ENCODE results near the gene PCSK9. TPM values are rescaled to one million over a fixed set of nuclear protein-coding genes. Genes with fewer than 3 reads are reported as not detected.

Gene PCSK9
- polyA plus RNA-seq, 3 donors: 1.7 to 2.4 (median 2.4) TPM

DNA sequence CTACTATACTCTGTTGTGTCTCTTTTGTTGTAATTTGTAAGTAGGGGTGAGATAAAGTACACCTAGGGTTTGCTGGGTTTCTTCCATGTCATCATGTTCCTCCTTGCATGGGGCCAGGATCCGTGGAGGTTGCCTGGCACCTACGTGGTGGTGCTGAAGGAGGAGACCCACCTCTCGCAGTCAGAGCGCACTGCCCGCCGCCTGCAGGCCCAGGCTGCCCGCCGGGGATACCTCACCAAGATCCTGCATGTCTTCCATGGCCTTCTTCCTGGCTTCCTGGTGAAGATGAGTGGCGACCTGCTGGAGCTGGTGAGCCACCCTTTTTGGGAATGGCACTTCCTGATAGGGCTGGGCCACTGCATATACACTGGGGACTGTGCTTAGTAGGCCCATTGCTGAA lies 4.4 kb downstream of the PCSK9 start:
- DNase-seq: no peak

DNA sequence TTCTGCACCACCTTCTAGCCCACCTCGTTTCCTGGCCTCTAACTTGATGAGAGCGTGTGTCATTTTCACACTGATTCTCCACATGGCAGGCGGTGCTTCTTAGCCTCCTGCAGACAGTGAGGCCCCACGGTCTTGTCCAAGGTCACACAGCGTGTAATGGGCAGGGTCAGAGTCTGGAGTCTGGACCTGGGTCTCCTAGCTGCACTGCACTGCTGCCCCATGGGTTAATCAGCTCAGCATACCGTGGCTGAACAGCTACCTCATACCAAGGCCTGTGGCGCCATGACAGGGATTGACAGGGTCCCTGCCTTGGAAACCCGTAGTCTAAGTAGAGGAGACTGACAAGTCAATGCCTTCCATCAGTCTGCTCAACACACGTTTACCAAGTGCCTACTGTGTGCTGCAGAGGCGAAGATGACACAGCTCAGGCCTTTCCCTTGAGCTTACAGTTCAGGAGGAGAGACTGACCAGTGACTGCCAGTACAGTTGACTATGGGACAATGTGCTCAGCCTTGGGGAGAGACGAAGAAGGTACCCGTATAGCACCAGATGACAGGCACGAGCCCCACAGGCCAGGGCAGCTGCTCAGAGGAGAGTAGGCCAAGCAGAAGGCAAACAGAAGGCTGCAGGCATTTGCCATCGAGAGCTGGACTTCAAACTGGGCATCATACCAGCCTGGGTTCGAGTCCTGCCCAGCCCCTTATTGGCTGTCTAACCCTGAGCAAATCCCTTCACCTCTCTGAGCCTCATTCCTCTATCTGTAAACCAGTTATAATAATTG lies 5.5 kb downstream of the PCSK9 start:
- DNase-seq: no peak

DNA sequence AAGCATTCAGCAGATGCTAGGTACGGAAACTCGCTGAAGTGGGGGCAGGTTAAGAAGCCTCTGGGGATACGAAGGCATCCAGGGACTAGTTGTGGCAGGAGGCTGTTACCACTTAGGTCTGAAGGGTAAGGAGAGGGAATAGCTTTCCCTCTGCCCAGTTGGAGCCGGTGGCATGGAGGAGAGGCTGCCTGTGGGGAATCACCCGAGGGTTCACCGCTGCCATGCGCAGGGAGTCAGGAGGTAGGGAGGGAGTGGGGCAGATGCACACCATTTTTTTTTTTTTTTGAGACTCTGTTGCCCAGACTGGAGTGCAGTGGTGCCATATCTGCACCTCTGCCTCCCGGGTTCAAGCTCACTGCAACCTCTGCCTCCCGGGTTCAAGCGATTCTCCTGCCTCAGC lies 6.1 kb downstream of the PCSK9 start:
- no peak for DNase-seq

DNA sequence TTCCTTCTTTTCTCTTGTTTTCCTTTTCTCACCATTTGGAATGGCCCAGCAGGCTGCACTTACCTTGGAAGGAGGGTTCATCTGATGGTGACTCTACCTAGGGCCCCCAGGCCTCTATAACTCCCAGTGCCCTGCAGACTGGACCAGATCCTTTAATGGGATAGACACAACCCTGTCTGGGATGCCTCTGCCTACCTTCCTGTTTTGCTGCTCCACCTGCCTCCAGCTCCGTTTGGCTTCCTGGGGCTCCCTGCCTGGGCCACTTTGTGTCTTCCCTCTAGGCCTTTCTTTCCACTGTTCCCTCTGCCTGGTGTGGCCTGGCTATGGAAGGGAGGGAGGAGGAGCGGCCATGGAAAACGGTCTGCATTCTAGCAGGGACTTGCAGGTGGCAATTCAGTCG lies 7.5 kb downstream of the PCSK9 start:
- DNase-seq: no peak

DNA sequence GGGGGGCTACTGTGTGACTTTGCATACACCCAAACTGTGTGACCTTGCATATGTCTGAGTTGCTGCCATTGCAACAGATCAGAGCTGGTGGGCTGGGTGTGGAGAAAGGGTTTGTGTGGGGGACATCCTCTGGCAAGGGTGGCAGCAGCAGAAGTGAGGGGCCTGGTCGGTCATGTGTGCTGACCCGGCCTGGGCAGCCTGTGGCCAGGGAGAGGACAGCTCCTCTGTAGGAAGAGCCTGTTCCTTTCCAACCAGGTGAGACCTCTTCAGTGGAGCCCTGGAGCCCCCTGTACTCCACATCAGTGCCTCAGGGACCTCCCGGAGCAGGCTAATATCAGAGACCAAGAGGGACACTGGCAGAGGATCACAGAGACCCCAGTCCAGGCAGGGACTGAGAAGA lies 8.3 kb downstream of the PCSK9 start:
- no peak for DNase-seq

DNA sequence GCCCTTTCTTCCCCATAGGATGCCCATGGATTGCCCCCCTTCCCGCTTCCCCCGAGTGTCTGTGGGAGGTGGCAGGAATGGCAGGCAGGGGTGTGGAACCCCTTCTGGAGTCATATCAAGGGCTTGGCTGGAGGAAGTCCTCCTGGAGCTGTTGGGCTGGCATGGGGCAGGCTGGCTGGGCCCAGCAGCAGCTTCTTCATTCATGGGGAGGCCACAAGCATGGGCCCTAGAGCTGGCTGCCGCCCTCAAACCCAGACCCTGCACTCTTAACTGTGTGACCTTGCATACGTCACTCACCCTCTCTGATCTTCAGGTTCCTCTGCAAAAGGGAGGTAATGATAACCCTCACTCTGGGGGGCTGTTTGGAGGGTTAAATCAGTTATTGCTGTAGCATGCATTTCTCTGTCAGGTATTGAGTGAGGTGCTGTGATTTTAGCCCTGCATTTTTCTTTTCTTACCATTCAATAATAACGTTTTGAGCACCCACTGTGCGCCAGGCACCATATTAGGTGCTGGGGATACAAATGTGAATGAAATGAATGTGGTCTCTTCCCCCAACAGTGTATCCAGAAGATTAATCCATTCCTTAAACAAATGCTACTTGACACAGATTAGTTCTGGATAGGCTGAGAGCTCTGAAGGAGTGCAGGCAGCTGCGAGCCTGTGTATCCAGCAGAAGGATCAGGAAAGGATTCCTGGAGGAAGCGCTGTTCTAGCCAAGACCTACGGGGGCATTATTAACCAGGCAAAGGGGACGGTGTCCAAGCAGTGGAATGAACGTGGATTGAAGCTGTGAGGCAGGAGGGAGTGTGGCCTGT lies 9.3 kb downstream of the PCSK9 start:
- DNase-seq: no peak

DNA sequence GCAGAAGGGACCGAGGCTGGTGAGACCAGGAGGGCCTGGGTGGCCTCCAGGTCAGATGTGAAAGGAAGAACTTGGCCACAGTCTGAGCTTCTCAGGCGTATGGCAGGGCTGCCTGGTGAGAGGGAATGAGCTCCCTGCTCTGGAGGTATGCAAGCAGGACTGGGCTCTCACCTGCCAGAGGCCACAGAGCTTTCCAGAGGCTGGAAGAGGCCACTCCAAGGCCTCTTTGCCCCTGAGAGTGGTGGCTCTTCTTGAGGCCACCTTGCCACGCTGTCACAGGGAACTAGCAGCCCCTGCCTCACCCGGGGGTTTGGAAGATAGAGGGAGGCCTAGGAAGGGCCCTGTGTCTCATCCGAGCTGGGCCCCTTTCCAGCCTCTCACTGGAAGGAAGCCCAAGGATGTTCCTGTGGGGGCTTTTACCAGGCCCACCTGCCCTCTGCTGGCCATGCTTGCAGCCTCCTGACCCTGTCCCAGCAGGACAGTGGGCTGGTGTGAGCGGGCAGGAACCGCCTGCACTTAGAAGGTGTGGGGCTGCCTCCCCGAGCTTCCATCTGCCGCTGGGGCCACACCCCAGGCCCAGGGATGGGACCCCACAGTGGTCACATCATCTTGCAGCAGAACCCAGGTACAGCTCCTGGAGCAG lies 10.0 kb downstream of the PCSK9 start:
- no peak for DNase-seq

DNA sequence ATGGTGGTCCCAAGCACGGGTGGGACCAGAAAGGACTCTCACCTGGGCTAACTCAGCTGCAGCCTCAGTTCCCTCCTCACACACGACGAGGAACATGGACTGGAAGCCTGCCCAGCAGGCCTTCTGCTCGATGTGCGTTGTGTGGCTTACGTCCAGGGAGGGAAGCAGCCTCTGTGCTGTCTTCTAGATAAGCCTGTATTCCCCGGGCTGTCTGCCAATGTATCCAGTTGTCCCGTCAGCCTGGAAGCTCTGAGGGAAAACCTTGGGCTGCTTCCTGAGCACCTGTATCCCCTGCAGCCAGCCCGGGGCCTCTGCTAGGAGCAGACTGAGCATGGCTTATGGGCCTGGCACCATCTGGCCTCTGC lies 10.5 kb downstream of the PCSK9 start:
- no peak for DNase-seq

DNA sequence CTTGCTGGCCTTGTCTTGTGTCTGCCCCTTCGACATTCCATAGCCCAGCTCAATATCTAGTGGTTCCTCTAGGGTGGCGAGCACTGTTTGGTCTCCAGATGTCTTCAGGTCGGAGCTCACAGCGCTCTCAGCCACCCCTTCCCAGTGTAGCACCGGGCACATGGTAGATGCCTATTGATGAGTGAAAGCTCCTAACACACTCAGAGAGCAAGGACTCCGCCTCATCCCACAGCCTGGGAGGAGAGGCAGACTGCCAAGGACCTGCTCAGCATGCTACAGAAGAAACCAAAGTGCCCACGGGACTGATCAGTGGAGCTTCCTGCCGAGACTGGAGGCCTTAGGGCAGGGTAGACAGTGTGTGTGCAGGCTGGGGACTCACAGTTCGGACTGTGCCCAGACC lies 10.9 kb downstream of the PCSK9 start:
- no peak for DNase-seq

DNA sequence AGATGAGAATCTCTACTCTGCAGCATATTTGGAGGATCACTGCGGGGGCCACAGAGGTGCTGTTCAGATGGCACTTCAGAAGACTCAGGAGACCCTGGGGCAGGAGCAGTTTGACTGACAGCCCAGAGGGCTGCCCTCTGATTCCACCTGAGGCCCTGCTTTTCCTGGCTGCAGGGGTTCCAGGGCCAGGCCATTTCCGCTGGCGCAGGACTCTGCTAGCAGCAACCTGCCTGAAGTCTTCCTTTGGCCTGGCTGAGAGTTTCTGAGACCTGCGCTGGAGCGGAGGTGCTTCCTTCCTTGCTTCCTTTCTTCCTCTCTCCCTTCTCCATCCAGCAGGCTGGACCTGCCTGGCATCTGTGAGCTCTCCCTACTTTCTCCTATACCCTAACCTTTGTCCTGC lies 11.8 kb downstream of the PCSK9 start:
- no peak for DNase-seq

DNA sequence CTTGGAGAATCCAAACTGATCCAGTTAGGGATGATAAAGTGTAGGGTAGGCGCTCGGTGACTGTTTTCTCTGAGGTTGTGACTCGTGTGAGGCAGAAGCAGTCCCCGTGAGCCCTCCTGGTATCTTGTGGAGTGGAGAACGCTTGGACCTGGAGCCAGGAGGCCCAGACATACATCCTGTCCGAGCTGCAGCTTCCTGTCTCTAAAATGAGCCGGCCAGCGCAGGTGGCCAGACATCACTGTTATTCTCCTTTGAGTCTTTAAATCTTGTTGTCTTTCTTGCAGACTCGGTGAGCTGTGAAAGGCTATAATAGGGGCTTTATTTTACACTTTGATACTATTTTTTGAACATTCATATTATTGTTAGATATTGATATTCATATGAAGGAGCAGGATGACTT lies 12.3 kb downstream of the PCSK9 start:
- DNase-seq: no peak

DNA sequence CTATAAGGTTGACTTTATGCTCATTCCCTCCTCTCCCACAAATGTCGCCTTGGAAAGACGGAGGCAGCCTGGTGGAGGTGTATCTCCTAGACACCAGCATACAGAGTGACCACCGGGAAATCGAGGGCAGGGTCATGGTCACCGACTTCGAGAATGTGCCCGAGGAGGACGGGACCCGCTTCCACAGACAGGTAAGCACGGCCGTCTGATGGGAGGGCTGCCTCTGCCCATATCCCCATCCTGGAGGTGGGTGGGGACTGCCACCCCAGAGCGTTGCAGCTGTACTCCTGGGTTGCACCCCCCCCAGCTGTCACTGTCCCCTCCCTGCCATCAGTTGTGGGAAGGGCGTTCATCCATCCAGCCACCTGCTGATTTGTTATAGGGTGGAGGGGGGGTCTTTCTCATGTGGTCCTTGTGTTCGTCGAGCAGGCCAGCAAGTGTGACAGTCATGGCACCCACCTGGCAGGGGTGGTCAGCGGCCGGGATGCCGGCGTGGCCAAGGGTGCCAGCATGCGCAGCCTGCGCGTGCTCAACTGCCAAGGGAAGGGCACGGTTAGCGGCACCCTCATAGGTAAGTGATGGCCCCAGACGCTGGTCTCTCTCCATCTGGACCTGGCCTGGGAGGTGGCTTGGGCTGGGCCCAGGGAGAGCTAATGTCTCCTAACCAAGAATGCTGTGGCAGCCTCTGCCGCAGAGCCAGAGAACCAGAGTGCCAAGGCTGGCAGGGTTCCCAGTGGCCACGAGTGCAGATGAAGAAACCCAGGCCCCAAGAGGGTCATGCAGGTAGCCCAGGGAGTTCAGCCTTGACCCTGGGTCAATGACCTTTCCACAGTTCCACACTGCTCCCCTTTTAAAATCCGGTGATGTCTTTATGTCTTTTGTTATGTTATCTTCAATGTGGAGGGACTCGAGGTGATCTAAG lies 13.1 kb downstream of the PCSK9 start:
- DNase-seq: no peak

DNA sequence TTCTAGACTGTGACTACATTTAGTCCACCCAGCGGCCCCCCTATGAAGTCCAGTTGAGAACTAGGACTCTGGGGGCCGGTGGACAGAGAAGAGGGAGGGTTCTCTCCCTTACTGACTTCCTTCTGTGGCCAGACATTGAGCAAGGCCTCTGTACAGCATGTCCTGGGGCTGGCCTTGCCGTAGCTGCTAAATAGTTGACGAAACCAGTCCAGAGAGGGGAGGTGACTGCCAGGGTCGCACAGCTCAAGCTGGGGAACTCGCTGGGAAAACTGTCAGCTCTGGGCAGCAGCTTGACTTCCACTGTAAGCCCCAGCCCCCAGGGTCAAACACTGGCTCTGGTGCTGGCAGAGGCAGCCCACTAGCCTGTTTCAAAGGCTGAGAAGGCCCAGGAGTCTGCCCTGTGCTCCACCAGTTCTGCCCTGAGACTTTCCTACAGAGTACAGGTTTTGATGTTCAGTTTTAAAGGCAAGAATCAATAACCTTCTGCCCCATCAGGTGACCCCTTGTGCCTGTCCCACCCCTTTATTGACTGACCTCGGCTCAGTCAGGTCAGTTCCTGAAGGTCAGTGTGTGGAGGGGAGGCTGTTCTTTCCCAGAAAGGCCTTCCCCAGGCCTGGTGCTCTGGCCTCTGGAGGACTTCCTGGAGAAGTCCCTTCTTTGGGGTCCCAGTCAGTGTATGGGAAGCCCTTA lies 14.1 kb downstream of the PCSK9 start:
- no peak for DNase-seq

DNA sequence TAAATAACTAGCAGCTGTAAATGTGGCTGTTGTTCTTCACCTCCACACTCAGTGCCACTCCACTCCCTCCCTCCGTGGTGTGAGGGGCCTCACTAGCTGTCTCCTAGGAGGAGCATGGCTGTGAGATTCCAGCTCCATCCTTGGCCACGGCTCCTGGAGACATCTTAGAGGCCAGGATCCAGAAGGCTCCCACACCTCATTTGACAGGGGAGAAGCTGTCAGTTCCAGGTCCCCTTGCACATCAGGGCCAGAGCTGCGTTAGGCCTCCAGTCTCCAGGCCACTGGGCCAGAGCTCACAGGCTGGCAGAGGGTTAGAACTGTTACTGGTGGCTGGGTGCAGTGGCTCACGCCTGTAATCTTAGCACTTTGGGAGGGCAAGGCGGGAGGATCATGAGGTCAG lies 15.0 kb downstream of the PCSK9 start:
- DNase-seq: no peak

DNA sequence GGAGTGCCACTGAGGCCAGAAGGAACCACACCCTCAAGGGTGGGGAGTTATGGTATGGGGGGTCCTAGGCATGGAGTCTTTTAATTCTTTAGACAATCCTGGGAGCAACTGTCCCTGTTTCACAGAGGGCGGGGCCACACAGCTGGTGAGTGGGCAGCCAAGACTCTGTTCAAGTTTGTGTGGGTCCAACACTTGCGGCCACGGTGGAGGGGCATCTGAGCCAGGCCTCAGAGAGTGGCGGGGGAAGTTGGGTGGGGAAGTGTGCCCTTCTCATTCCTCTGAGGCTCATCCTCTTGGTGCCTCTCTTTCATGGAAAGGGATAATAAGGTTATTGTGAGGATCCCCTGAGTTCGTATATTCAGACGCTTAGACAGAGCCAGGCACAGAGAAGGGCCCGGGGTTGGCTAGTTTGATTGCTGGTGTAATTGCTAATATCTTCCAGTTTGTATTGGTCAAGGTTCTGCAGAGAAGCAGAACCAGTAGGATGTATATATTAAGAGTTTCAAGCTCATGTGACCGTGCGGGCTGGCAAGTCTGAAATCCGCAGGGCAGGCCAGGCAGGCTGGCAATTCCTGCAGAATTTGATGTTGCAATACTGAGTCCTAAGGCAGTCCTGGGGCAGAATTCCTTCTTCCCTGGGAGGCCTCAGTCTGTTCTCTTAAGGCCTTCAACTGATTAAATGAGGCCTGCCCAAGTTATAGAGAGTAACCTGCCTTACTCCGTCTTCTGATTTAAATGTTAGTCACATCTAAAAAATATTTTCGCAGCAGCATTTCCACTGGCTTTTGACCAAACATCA lies 15.9 kb downstream of the PCSK9 start:
- DNase-seq: no peak

DNA sequence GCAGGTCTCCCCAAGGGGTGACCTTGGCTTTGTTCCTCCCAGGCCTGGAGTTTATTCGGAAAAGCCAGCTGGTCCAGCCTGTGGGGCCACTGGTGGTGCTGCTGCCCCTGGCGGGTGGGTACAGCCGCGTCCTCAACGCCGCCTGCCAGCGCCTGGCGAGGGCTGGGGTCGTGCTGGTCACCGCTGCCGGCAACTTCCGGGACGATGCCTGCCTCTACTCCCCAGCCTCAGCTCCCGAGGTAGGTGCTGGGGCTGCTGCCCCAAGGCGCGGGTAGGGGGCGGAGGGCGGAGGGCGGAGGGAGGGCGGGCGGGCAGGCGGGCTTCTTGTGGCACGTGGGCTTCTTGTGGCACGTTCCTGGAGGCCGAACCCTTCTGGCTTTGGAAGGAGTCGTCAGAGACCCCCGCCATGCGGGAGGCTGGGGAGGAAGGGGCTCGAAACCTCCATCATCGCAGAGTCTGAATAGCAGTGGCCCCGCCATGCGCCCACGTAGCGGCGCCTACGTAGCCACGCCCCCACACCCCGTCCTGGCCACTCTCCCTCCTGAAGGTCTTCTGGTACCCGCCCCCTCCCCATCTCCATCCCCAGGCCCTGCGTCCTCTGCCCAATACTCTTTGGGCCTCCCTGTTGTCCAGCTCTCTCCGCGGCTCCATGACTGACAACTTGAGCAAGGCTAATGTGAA lies 16.7 kb downstream of the PCSK9 start:
- DNase-seq: no peak

DNA sequence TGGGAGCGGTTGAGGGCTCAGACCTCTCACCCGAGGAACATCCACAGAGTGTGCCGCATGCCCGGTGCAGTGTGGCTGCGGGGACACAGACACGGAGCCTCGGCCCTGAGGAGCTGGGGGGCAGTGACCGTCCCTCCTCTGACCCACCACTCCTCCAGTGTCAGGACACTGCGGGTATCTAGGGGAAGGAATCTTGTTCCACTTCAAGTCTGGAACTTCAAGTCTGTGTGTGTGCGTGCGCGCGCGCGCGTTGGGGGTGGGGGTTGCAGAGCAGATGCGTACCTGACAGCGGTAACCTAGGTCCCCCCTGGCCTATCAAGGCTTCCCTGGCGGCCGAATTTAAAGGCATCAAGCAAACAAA lies 17.3 kb downstream of the PCSK9 start:
- no peak for DNase-seq

DNA sequence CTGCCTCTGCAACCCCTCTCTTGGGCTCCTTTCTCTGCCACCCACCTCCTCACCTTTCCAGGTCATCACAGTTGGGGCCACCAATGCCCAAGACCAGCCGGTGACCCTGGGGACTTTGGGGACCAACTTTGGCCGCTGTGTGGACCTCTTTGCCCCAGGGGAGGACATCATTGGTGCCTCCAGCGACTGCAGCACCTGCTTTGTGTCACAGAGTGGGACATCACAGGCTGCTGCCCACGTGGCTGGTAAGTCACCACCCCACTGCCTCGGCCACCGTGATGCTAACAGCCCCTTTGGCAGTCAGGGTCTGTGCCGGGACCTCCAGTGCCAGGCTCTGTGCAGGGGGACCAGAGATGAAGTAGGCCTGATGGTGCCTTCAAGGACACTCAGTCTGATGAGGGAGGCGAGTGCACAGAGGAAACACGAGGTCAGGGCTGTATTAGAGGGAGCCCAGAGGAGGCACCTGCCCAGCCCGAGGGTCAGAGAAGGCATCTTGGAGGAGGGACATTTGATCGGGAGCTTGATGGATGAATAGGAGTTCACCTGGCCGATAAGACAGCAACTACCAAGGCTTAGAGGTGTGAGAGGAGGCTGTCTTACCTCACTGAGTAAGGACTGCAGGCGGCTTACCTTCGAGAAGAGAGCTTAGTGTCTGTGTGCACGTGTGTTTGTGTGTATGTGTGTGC lies 18.1 kb downstream of the PCSK9 start:
- no peak for DNase-seq

DNA sequence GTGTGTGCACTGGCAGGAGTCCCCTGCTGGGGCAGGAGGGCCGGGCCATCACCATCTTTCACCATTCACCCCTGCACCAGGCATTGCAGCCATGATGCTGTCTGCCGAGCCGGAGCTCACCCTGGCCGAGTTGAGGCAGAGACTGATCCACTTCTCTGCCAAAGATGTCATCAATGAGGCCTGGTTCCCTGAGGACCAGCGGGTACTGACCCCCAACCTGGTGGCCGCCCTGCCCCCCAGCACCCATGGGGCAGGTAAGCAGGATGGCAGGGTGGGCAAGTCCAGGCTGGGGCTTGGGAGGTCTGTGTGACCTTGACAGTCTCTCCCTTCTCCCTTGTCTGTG lies 18.6 kb downstream of the PCSK9 start:
- no peak for DNase-seq
